ENCODE measurements around the gene ADCY4.

Gene ADCY4

DNA sequence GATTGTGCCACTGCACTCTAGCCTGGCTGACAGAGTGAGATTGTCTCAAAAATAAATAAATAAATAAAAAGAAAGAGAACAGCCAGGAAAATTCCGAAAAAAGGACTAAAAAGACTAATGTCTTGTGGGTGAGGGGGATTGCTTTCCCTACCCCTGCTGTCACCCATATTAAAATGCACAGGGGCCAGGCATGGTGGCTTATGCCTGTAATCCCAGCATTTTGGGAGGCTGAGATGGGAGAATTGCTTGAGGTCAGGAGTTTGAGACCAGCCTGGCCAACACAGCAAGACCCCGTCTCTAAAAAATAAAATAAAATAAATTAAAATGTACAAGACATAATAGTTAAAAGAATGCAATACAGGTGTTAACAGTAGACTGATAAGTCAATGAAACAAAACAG, 41.3 kb downstream of the ADCY4 start:
- DNase-seq, result no peak

- DNase-seq, result no peak
Observed at GRCh38 chr14:24292118-24292807, 42.6 kb downstream of the ADCY4 start.

DNA sequence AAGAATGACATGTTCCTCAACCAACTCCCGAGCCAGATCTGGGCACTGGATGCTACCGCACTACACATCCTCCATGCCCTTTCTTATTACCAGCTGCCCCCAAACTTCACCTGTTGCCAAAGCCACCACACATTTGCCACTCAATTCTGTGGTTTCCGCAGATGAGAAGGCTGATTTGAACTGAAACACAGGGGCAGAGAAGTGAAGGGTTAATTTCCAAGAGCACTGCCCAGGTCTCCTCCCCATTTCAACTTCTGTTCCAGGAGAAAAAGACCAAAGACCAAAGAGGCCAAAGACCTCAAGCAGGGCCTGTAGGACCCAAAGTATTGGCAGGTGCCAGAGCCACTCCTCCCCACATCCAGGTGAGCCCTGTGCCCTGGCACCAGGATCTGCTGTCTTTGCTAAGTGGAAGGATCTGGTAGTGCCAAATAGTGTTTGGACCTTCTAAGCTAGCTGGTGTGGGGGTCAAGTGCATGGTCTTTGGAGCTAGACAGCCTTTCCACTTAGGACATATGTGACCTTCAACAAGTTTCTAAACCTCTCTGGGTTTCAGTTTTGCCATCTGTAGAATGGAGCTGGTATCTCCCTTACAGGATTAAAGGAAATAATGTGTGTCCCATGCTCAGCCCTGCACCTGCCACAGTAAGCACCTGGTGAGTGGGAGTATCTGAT, 43.3 kb downstream of the ADCY4 start:
- no peak for DNase-seq

- DNase-seq, result no peak
Observed at GRCh38 chr14:24290746-24291145, 44.1 kb downstream of the ADCY4 start.

DNA sequence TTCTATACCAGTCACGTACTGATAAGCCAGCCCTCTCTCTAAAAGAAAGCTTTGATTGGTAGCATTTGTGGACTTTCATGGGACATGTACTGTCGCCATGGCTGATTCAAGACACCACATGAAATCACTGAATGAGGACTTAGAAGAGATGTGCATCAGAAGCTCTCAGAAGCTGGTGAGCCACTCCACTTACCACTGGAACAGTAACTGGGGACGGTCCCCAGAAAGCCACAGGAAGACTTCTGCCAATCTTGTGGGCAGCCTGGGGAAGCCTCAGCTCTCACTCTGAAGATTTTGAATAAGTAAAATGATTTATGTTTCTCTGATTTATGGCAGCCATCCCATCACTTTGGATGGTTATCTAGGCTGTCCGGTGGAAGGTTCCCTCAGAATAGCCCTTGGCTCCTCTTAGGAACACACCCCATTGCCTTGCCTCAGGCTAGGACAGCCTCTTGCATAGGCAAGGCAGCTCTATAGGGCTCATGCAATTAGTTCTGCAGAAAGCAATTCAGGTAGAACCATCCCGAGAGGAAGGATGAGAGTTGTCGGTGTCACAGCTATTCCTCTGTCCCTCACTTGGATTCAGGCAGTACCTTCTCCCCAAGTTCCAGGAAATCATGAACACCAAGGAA, 45.1 kb downstream of the ADCY4 start:
- no peak for DNase-seq

DNA sequence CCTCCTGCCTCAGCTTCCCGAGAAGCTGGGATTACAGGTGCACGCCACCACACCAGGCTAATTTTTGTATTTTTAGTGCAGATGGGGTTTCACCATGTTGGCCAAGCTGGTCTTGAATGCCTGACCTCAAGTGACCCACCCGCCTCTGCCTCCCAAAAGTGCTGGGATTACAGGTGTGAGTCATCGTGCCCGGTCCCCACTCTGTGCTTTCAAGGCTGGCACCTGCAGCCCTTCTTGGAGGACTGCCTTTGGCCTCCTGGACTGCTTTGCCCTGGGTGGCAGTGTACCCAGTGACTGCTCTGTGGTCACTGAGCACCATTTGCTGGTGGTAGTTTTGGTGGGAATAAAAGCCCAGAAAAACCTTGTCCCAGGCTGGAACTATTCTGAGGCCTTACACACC, 47.9 kb downstream of the ADCY4 start:
- no peak for DNase-seq

DNA sequence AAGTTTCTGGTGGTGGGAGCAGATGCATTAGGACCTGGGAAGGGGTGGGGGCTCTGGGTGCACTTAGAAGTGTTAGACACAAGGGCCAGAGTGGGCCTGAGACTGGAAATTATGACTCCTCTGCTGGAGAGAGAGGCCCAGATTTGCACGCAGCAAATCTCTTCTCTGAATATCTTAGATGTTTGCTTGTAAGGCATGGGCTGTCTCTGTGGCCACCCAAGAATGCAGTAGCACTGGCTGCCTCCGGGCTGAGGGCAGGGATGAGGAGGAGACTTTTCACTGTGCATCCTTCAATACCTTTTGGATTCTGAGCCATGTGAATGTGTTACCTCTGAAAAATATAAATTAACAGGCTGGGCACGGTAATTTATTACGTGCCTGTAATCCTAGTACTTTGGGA, 49.5 kb downstream of the ADCY4 start:
- no peak for DNase-seq

DNA sequence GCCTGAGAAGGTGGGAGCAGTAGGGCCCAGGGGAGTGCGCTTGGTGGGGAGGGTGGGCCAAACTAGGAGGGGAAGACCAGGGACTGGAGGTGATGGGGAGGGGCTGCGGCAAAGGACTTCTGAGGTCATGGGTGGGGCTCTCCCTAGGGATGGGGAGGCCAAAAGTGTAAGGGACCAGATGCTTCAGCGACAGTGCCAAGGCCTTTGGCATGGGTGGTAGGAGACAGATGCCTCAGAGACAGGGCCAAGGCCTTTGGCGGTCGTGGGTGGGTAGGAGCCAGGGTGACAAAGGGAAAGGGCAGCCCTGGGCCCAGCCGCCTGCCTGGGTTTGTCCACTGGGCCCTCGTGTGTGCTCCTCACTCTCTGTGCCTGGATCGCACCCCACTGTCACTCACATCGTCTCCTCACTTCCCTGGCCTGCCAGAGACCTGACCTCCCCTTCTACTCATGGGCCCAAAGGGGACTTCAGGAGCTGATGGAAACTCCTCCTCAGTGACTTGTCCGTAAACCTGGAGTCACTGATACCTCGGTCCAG, 50.3 kb downstream of the ADCY4 start:
- DNase-seq, result no peak

DNA sequence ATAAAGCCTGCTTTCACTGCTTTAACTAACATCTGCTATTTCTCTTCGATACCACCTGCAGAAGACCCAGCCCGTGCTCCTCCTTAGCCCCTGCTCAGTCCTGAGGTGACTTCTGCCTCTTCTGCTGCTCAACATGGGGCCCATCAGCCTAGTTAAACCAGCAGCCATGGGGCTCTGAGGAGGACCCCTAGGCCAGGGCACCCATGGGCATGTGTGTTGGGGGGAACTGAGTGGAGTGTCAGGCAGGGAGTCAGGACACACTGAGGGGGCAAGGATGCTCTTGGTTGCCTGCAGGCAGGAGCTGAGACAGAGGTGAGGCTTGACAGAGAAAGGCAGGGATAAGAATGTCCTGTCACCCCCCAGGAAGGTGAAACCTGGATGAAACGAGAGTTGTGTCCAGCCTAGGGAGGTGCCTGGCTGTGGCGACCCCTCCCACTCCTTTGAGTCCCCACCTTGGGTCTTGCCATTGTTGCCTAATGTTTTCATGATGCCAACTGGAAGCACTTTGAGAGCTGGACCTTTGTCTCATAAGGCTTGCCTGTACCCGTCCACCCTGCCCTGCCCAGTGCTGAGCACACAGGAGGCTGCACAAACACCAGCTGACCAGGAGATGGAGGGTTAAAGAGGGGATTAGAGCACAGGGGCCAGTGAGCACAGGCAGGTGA, 50.9 kb downstream of the ADCY4 start:
- no peak for DNase-seq

DNA sequence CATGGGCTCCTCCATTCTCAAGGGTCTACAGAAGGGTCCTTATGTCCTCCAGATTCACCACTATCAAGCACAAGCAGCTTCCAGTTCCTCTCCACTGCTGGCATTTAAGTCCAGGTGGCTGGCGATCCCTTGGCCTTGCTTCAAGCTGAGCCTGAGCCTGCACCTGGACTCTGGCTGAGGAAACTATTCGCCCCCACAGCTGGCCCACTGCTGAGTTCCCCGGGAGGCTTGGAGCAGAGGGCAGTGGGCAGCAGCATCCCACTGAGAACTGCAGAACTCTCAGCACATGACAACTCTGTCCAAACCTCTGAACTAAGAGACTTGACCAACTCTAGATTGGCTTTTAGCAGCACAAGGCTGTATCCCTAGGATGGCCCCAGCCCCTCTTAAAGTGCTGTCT, 52.1 kb downstream of the ADCY4 start:
- no peak for DNase-seq

DNA sequence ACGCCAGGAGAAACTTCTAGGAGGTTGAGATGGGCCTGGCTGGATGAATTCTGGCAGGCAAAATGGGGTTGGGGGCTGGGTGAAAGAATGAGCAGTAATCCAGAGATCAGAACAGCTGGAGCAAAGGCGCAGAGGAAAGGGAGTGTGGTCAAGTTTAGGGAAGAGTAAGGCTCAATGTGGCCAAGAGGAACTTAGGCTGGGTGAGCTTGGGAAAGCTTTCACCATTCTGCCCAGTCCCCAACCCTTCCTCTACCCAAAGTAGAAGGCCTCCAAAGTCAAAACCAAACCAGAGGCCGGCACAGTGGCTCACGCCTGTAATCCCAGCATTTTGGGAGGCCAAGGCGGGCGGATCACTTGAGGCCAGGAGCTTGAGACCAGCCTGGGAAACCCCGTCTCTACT, 53.2 kb downstream of the ADCY4 start:
- no peak for DNase-seq

DNA sequence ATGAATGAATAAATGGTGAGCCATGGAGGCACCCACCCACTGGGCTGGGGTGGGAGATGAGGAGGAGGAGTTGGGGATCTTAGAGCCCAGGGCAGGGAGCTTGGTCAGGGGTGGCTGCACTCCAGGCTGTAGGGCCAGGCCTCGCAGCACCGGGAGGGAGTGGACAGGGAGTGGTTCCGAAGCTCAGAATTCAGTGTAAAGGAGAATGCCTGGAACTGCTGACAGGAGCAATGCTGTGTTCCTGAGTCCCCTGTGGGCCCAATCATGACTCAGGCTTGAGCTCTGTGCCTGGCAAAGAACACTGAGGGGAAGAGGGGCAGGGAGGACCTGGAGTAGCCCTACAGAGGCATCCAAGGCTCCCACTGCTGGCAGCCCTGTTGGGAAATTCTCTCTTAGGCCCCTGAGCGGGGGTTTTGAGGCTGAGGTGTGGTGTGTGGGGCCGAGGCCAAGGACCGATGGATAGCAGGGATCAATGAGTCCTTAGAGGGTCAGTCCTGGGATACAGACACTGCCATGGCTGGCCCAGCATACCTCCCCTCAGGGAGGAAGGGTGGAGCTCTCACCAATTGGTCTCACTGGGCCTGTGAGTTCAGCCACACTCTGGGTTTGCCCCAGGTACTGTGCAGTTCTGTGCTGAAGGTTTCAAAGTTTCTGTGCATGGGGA, 53.9 kb downstream of the ADCY4 start:
- DNase-seq, result no peak

DNA sequence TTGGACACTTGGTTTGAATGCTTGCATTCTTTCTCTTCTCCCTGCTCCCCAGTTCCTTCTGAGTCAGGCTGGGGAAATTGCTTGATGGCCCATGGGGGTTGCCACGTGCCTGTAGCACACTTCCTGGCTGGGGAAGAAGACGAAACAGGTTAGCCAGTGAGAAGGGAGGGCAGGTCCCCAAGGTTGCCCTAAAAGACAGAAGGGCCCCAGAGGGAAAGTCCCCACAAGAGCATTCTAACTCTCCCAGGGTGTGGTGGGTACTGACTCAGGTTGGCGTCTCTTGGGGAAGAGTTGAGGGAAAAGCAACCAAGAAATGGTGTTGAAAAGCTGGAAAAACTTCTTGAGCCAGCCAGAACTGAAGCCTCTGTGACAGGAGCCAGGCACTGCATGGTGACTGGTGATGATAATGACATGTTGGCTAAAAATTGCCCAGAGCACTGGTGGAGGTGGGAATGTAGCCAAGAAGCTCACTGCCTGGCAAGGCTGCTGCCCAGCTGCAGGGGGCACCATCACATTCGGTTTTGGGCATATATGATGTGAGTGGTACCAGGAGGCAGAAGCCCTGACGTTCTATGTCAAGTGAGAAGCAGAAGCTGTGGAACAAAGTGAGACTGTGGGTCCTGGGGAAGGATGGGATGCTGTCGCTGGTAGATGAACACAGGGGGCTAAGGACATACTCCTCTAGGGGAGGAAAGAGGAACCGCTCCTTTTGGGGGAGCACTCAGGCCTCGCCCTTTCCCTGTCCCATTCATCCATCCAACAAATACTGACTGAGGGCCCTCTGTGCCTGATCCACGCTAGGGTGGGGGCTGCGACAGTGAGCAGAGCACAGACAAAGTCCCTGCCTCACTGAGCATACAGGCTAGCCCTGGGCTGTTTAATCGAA, 55.3 kb downstream of the ADCY4 start:
- DNase-seq, result no peak

GRCh38 chr14:24278424-24278823, 56.4 kb downstream of the ADCY4 start:
- no peak for DNase-seq

DNA sequence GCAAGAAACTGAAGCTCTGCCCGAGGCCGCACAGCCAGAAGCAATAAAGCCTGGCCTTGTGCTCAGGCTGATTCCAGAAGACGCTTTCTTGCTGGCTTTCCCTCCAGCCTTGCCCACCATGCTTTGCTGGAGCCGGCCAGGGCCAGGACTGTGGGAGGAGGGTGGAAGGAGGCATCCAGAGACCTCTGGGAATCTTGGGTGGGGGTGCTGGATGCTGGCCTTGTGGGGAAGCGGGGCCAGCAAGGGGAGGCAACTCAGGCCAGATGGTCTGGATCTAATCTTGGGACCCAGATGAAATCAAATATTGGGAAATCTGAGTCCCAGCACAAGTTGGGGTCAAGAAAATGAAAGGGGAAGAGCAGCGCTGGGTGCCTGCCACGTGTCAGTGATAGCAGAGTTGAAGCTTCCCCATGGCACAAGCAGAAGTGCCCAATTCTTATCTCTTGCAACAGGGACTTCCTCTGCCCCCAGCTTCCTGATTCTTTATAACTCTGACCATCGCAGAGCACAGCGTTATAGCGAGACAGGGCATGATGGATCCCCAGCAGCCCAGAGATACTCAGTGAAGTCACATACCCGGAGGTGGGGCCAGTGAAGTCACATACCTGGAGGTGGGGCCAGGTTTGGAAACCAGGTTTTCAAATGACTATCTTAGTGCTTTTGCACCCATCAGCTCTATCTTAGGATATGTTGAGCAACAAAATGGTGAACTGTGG, 57.1 kb downstream of the ADCY4 start:
- DNase-seq, result no peak

- DNase-seq, result no peak
Observed at GRCh38 chr14:24277071-24277470, 57.8 kb downstream of the ADCY4 start.

DNA sequence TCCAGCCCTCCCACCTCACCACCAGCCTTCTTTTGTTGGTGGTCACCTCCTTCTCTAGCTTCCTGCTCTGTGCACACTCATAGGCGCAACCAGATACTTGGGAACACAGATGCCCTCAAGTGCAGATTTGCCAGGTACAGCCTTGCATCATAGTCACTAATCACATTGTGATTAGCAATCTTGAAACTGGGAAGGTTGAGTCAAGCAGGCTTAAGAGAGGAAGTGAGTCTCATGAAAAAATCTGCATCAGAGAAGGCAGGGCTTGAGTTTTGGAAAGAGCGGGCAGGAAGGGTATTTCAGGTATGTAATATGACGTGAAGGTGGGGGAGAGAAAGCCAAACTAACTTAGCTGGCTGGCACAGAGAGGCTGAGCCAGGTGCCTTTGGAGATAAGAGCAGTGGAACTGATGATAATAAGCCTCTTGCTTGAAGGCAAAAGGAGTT, 60.7 kb downstream of the ADCY4 start:
- DNase-seq, result no peak

- DNase-seq, result peak; percentile 2
Observed at GRCh38 chr14:24273422-24273998, 61.4 kb downstream of the ADCY4 start.

- DNase-seq, result no peak
Observed at GRCh38 chr14:24272467-24272866, 62.4 kb downstream of the ADCY4 start.

GRCh38 chr14:24271834-24272263, 63.0 kb downstream of the ADCY4 start:
- no peak for DNase-seq
